GM21717 (cell line): ENCODE measurements around the gene RIOK3.

Source experiments
- ATAC-seq: cut with Tn5 transposase; IDR thresholded peaks from one replicate; pipeline ENCODE4 v1.9.1; 2021; ENCODE audit warnings: mild to moderate bottlenecking, moderate library complexity; ENCODE audit not compliant: unreplicated experiment

Gene RIOK3

DNA sequence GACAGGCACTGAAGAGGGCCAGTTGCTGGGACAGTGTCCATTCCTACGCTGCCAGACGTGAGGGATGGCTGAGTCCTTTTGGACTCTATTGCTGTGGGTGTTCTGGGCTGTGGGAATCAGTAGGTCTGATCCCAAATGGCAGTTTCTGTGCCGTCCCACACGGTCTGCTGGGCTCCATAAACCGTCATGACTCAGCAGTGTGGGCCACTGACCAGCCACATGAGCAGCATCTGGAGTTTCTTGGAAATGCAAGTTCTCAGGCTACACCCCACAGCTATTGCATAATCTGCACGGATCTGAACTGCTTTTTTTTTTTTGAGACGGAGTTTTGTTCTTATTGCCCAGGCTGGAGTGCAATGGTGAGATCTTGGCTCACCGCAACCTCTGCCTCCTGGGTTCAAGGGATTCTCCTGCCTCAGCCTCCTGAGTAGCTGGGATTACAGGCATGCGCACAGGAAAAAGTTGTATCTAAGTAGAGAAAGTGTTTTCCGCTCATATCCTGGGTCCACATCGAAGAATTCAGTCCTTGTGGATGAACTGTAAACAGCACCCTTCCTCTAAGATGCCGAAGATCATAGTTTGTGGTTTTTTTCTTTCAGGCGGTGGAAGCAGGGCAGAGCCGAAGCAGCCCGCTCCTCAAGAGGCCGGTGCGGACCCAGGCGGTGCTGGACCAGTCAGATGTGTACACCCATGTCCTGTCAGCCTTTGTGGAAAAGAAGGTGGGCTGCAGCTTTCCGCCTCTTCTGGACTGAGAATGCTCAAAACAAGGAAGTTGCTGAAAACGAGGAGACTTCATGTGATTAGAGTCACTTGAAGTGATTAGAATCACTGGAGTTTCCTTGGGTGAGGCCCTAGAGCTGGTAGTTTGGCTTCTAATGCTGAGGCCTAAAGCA, 75.7 kb downstream of the RIOK3 start:
- no peak for ATAC-seq

- ATAC-seq, result no peak
Measured at GRCh38 chr18:23529604-23530003, 76.5 kb downstream of the RIOK3 start.

- ATAC-seq, result no peak
Measured at GRCh38 chr18:23530195-23530594, 77.1 kb downstream of the RIOK3 start.

DNA sequence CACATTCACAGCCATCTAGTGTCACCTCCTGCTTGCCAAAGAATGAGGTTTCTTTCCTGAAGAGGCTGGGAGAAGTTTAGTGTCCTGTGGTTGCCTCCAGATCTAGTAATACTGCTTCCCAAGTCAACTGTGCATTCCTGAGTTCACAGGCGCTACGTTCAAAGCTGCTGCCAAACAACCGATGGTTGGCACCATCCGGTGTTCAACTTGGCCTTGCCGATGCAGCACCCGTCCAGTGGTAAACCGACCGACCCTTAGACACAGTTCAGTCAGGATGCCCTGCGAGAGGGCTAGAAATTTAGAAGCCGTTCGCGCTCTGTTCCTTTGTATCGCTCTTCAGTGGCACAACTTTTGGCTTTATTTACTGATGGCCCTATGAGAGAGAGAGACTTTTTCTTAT, 78.8 kb downstream of the RIOK3 start:
- no peak for ATAC-seq
